Ishikawa (cell line): ENCODE measurements around the gene LEFTY2.

Experiments used
- CEBPB ChIP-seq: IDR thresholded peaks from 2 replicates; pipeline ENCODE4 v1.6.1; 2012
- CREB1 ChIP-seq: IDR thresholded peaks from 2 replicates; pipeline ENCODE4 v1.6.1; 2012; ENCODE audit warnings: low read depth
- EGR1 ChIP-seq: IDR thresholded peaks from 2 replicates; pipeline ENCODE4 v1.6.1; 2012
- EP300 ChIP-seq: IDR thresholded peaks from 2 replicates; pipeline ENCODE4 v1.6.1; 2012; ENCODE audit warnings: borderline replicate concordance
- FOXM1 ChIP-seq: IDR thresholded peaks from 2 replicates; pipeline ENCODE4 v1.6.1; 2012; ENCODE audit warnings: low read depth, borderline replicate concordance
- NFIC ChIP-seq: IDR thresholded peaks from 2 replicates; pipeline ENCODE4 v1.6.1; 2012
- RAD21 ChIP-seq: IDR thresholded peaks from 2 replicates; pipeline ENCODE4 v1.6.1; 2012; ENCODE audit warnings: low read depth
- TAF1 ChIP-seq: IDR thresholded peaks from 2 replicates; pipeline ENCODE4 v1.6.1; 2012; ENCODE audit warnings: low read depth, mild to moderate bottlenecking
- TCF12 ChIP-seq: IDR thresholded peaks from 2 replicates; pipeline ENCODE4 v1.6.1; 2012; ENCODE audit warnings: low read depth
- TEAD4 ChIP-seq: IDR thresholded peaks from 2 replicates; pipeline ENCODE4 v1.6.1; 2012
- YY1 ChIP-seq: IDR thresholded peaks from 2 replicates; pipeline ENCODE4 v1.6.1; 2012; ENCODE audit warnings: low read depth
- ZBTB7A ChIP-seq: IDR thresholded peaks from 2 replicates; pipeline ENCODE4 v1.6.1; 2012; ENCODE audit warnings: low read depth
- TF ChIP-seq, protein P1 (sequence below): IDR thresholded peaks from 2 replicates; pipeline ENCODE4 v1.6.1; 2012
- TF ChIP-seq, protein P2 (sequence below): IDR thresholded peaks from 2 replicates; pipeline ENCODE4 v1.6.1; 2012; ENCODE audit warnings: low read depth, mild to moderate bottlenecking
- TF ChIP-seq, protein P3 (sequence below): IDR thresholded peaks from 2 replicates; pipeline ENCODE4 v1.6.1; 2012

The LEFTY2 gene

DNA sequence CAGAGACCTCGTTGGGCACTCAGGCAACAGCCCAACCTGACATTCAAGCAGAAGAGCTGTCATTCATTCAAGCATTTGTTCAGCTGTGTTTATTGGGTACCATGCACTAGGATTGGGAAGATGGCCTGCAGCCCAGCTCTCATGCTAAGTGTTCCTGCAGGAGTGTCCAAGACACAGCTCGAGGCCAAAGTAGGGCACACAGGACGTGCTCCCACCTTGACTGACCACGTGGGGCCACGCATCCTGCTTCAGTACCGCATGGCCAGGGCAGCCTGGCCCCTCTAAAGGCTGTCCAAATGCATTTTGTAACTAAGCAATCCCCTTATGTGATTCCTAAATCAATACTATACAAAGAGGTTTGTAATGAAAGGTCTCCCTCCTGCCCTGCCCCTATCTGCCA is 26.6 kb downstream of the LEFTY2 start:
- TF ChIP-seq EP300 (no peak), TEAD4 (no peak), EGR1 (no peak), NFIC (no peak), CREB1 (no peak), FOXM1 (no peak), CEBPB (no peak), YY1 (no peak)

DNA sequence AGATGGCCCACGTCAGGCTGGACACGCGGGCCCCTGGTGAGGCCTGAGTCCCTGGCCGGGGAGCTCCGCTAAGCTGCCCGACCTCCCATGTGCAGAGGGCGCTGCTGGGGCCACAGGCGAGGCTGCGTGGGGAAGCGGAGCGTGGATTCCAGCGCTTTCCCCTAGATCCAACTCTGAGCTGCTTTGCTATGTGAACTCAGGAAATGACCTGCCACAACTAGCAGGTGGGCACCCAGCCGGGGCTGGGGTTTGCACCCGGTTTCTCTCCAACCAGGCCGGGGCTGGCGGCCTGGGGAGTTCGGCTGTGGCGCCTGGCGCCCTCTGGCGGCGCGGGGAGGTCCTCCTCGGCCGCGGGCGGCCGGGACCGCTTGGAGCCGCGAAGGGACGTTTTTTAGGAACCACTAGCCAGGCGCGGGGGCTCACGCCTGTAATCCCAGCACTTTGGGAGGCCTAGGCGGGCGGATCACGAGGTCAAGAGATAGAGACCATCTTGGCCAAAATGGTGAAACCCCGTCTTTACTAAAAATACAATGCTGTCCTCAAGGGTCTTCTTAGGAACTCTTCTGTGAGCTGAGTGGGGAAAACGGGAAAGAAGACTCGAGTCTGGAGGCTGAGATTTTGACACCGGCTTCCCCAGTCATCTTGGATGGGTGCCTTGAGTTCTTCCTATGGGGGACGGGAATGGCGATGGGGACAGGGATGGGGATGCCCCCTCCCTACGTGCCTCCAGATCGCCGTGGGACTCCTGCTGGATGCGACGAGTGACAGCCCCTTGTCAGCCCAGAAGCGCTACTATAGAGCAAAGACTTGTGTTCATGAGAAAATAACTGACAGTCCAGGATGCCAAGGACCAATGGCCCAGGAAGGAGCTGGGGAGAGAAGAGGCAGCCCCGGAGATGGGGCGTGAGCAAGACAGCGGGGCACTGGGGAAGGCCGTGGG is 29.6 kb downstream of the LEFTY2 start:
- peak; percentile 48; the same call in 1 of the 2 replicates for TF ChIP-seq RAD21
- TF ChIP-seq TEAD4: no peak

DNA sequence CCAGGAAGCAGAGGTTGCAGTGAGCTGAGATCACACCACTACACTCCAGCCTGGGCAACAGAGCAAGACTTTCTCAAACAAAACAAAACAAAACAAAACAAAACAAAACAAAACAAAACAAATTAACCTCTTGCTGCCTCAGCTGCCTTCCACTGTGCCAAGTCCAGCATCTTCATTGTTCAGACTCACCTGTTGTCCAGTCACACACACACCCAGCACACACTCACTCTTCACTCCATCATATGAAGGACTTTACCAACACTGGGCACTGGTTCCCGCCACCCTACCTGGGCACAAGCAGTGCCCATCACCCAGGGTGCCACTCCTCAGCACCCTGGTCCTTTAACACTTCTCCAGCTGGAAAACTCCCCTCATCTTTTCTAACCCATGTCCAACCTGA is 31.5 kb downstream of the LEFTY2 start:
- TF ChIP-seq RAD21: no peak
- TF ChIP-seq, protein P1, sequence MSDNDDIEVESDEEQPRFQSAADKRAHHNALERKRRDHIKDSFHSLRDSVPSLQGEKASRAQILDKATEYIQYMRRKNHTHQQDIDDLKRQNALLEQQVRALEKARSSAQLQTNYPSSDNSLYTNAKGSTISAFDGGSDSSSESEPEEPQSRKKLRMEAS: no peak
- no peak for TF ChIP-seq ZBTB7A
- no peak for TF ChIP-seq TCF12
- TF ChIP-seq TAF1: no peak
- no peak for TF ChIP-seq EP300
- no peak for TF ChIP-seq FOXM1
- TF ChIP-seq, protein P2, sequence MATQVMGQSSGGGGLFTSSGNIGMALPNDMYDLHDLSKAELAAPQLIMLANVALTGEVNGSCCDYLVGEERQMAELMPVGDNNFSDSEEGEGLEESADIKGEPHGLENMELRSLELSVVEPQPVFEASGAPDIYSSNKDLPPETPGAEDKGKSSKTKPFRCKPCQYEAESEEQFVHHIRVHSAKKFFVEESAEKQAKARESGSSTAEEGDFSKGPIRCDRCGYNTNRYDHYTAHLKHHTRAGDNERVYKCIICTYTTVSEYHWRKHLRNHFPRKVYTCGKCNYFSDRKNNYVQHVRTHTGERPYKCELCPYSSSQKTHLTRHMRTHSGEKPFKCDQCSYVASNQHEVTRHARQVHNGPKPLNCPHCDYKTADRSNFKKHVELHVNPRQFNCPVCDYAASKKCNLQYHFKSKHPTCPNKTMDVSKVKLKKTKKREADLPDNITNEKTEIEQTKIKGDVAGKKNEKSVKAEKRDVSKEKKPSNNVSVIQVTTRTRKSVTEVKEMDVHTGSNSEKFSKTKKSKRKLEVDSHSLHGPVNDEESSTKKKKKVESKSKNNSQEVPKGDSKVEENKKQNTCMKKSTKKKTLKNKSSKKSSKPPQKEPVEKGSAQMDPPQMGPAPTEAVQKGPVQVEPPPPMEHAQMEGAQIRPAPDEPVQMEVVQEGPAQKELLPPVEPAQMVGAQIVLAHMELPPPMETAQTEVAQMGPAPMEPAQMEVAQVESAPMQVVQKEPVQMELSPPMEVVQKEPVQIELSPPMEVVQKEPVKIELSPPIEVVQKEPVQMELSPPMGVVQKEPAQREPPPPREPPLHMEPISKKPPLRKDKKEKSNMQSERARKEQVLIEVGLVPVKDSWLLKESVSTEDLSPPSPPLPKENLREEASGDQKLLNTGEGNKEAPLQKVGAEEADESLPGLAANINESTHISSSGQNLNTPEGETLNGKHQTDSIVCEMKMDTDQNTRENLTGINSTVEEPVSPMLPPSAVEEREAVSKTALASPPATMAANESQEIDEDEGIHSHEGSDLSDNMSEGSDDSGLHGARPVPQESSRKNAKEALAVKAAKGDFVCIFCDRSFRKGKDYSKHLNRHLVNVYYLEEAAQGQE: no peak
- TF ChIP-seq EGR1: no peak
- TF ChIP-seq CEBPB: no peak
- TF ChIP-seq TEAD4: no peak
- TF ChIP-seq, protein P3, sequence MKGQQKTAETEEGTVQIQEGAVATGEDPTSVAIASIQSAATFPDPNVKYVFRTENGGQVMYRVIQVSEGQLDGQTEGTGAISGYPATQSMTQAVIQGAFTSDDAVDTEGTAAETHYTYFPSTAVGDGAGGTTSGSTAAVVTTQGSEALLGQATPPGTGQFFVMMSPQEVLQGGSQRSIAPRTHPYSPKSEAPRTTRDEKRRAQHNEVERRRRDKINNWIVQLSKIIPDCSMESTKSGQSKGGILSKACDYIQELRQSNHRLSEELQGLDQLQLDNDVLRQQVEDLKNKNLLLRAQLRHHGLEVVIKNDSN: no peak
- TF ChIP-seq CREB1: no peak
- TF ChIP-seq YY1: no peak
- TF ChIP-seq NFIC: no peak

DNA sequence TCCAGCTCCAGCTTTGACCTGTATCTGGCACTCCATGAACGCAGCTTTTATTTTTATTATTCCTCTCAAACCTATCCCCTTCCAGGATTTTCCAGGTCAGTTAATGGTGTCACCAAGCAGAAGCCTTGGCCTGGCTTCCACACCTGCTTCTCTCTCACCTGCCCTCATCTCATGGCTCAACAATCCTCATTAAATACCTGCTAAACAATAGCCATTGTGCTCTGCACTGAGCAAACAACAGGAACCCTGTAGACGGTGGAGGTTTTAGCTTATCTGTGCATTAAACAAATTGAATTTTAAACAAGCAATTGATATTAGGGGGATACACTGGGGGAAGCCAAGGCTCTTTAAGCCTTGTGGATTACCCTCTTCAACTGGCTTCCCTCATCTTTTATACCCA is 32.2 kb downstream of the LEFTY2 start:
- 0 out of 2 replicates have a peak, but pooled peaks have one; percentile 40 for TF ChIP-seq TEAD4
- no peak for TF ChIP-seq YY1
- TF ChIP-seq NFIC: no peak
- TF ChIP-seq, protein P3: no peak
- TF ChIP-seq, protein P2: no peak
- no peak for TF ChIP-seq FOXM1
- peak; percentile 31; the same call in 1 of the 2 replicates for TF ChIP-seq EP300
- TF ChIP-seq CREB1: no peak
- no peak for TF ChIP-seq RAD21
- TF ChIP-seq, protein P1: no peak
- no peak for TF ChIP-seq CEBPB
- no peak for TF ChIP-seq EGR1
- no peak for TF ChIP-seq TAF1
- no peak for TF ChIP-seq ZBTB7A
- 0 out of 2 replicates have a peak, but pooled peaks have one; percentile 30 for TF ChIP-seq TCF12

DNA sequence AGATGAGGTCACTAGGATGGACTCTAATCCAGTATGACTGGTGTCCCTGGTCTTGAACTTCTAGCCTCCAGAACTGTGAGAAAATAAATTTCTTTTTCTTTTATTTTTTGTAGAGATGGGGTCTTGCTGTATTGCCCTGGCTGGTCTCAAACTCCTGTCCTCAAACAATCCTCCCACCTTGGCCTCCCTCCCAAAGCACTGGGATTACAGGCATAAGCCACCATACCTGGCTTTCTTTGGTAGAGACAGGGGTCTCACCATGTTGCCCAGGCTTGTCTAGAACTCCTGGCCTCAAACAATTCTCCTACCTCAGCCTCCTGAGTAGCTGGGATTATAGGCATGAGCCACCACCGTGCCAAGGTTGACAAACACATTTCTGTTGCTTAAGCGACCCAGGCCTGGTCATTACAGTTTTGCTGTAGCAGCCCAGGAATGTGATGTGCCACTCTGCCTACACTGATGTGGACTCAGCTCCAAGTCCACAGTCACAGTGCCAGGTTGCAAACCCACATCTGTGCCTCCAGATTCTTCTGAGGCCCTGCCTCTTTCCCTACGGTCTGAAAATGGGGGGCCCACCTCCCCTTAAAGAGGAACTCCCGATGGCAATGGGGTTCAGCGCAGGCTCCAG is 32.9 kb downstream of the LEFTY2 start:
- TF ChIP-seq CEBPB (no peak), EP300 (no peak), EGR1 (no peak), CREB1 (no peak), TAF1 (no peak)
- TF ChIP-seq, protein P2: no peak
- TF ChIP-seq, protein P3: no peak
